ENCODE data around the gene KCNAB1. TPM values are rescaled to one million over a fixed set of nuclear protein-coding genes. Genes with fewer than 3 reads are reported as not detected.
"Not testable (repeated sequence)": the region's sequence is repeated elsewhere in the genome, so short reads cannot be mapped to it uniquely, and the experiment has no call there.

The KCNAB1 gene
- total and polyA plus RNA-seq, 4 donors: 8.9 to 45.8 (median 17.8) TPM

- intact Hi-C loops (cut with DNase I): no loop called here
- peaks cover 4 to 8% of the 10 kb centered on the region in 2 donors for H3K4me1 ChIP-seq (ENCODE audit: control insufficient read depth in 1 of 2, insufficient read depth in 2 of 2, low read length in 2 of 2)
- no peak for ATAC-seq (ENCODE audit: low FRiP score)
Measured at GRCh38 chr3:156131799-156132198, 11.4 kb downstream of the KCNAB1 start.

GRCh38 chr3:156132313-156132712 lies 11.9 kb downstream of the KCNAB1 start:
- intact Hi-C loops (cut with DNase I): no loop called here
- H3K4me1 ChIP-seq (ENCODE audit: control insufficient read depth in 1 of 2, insufficient read depth in 2 of 2, low read length in 2 of 2): peaks cover 4 to 8% of the 10 kb centered on the region in 2 donors
- ATAC-seq (ENCODE audit: low FRiP score): peak; percentile 26

More at GRCh38 chr3:156131799-156132198, 11.4 kb downstream of the KCNAB1 start:
- Histone ChIP-seq H3K9me3 (ENCODE audit: control insufficient read depth, low read length) (no peaks in the 10 kb centered on the region), H3K4me3 (ENCODE audit: low read length in 2 of 2) (no peak overlapping the region), H3K27me3 (ENCODE audit: control insufficient read depth in 1 of 2, insufficient read depth in 2 of 2, low read length in 1 of 2) (no peaks in the 10 kb centered on the region), H3K36me3 (ENCODE audit: control insufficient read depth in 1 of 2, insufficient read depth in 2 of 2, low read length in 1 of 2) (no peaks in the 10 kb centered on the region), H3K27ac (ENCODE audit: low read depth in 1 of 2, low read length in 2 of 2) (peak overlapping the region in 1 of 2 donors; percentile 77)
- no peak for DNase-seq

GRCh38 chr3:156133076-156133475 lies 12.7 kb downstream of the KCNAB1 start:
- H3K4me1 ChIP-seq (ENCODE audit: control insufficient read depth in 1 of 2, insufficient read depth in 2 of 2, low read length in 2 of 2): peaks cover 4 to 10% of the 10 kb centered on the region in 2 donors
- intact Hi-C loops (cut with DNase I): no loop called here
- no peak overlapping the region for H3K27ac ChIP-seq (ENCODE audit: low read depth in 1 of 2, low read length in 2 of 2)
- no peak overlapping the region for H3K4me3 ChIP-seq (ENCODE audit: low read length in 2 of 2)
- H3K9me3 ChIP-seq (ENCODE audit: control insufficient read depth, low read length): no peaks in the 10 kb centered on the region
- ATAC-seq (ENCODE audit: low FRiP score): no peak
- WGBS, 2 donors: 3 to 11% methylated on average over 1 of the region's 1 CpG
- DNase-seq: no peak
- H3K36me3 ChIP-seq (ENCODE audit: control insufficient read depth in 1 of 2, insufficient read depth in 2 of 2, low read length in 1 of 2): no peaks in the 10 kb centered on the region
- H3K27me3 ChIP-seq (ENCODE audit: control insufficient read depth in 1 of 2, insufficient read depth in 2 of 2, low read length in 1 of 2): no peaks in the 10 kb centered on the region

More at GRCh38 chr3:156132313-156132712, 11.9 kb downstream of the KCNAB1 start:
- Histone ChIP-seq H3K9me3 (ENCODE audit: control insufficient read depth, low read length) (no peaks in the 10 kb centered on the region), H3K36me3 (ENCODE audit: control insufficient read depth in 1 of 2, insufficient read depth in 2 of 2, low read length in 1 of 2) (no peaks in the 10 kb centered on the region), H3K27ac (ENCODE audit: low read depth in 1 of 2, low read length in 2 of 2) (no peak overlapping the region), H3K27me3 (ENCODE audit: control insufficient read depth in 1 of 2, insufficient read depth in 2 of 2, low read length in 1 of 2) (no peaks in the 10 kb centered on the region), H3K4me3 (ENCODE audit: low read length in 2 of 2) (no peak overlapping the region)
- 0 to 16% methylated on average over 1 of the region's 1 CpG for WGBS, 2 donors
- DNase-seq: no peak

- Histone ChIP-seq H3K4me3 (ENCODE audit: low read length in 2 of 2) (no peak overlapping the region), H3K27me3 (ENCODE audit: control insufficient read depth in 1 of 2, insufficient read depth in 2 of 2, low read length in 1 of 2) (no peaks in the 10 kb centered on the region), H3K4me1 (ENCODE audit: control insufficient read depth in 1 of 2, insufficient read depth in 2 of 2, low read length in 2 of 2) (peaks cover 4 to 7% of the 10 kb centered on the region in 2 donors), H3K27ac (ENCODE audit: low read depth in 1 of 2, low read length in 2 of 2) (no peak overlapping the region), H3K36me3 (ENCODE audit: control insufficient read depth in 1 of 2, insufficient read depth in 2 of 2, low read length in 1 of 2) (no peaks in the 10 kb centered on the region), H3K9me3 (ENCODE audit: control insufficient read depth, low read length) (no peaks in the 10 kb centered on the region)
- DNase-seq (no peak), ATAC-seq (ENCODE audit: low FRiP score) (no peak)
- WGBS, 2 donors: 75 to 83% methylated on average over 2 of the region's 2 CpGs
- intact Hi-C loops (cut with DNase I): loop anchor here in 1 of 2 donors (5.0 kb wide), 1 partner anchor 89 kb away; no protein-coding TSS in a partner anchor
Measured at GRCh38 chr3:156135921-156136638, 15.7 kb downstream of the KCNAB1 start.

GRCh38 chr3:156137397-156137796 lies 17.0 kb downstream of the KCNAB1 start:
- H3K9me3 ChIP-seq (ENCODE audit: control insufficient read depth, low read length); H3K36me3 ChIP-seq (ENCODE audit: control insufficient read depth in 1 of 2, insufficient read depth in 2 of 2, low read length in 1 of 2); ATAC-seq (ENCODE audit: low FRiP score); DNase-seq; H3K4me1 ChIP-seq (ENCODE audit: control insufficient read depth in 1 of 2, insufficient read depth in 2 of 2, low read length in 2 of 2); H3K27me3 ChIP-seq (ENCODE audit: control insufficient read depth in 1 of 2, insufficient read depth in 2 of 2, low read length in 1 of 2); H3K27ac ChIP-seq (ENCODE audit: low read depth in 1 of 2, low read length in 2 of 2); H3K4me3 ChIP-seq (ENCODE audit: low read length in 2 of 2): not testable (repeated sequence)
- 32 to 33% methylated on average over 6 to 8 of the region's 8 CpGs for WGBS, 2 donors
- intact Hi-C loops (cut with DNase I): loop anchor here in 1 of 2 donors (5.0 kb wide), 1 partner anchor 90 kb away; no protein-coding TSS in a partner anchor

GRCh38 chr3:156140001-156140595 lies 19.7 kb downstream of the KCNAB1 start:
- intact Hi-C loops (cut with DNase I): loop anchor here in 1 of 2 donors (5.0 to 10.0 kb wide), 2 partner anchors 33 to 535 kb away; partner anchors contain the start of gene TIPARP
- 49 to 65% methylated on average over 3 of the region's 3 CpGs for WGBS, 2 donors
- DNase-seq: no peak
- no peaks in the 10 kb centered on the region for H3K27me3 ChIP-seq (ENCODE audit: control insufficient read depth in 1 of 2, insufficient read depth in 2 of 2, low read length in 1 of 2)
- ATAC-seq (ENCODE audit: low FRiP score): no peak
- H3K4me1 ChIP-seq (ENCODE audit: control insufficient read depth in 1 of 2, insufficient read depth in 2 of 2, low read length in 2 of 2): peaks cover under 1 to 4% of the 10 kb centered on the region in 2 donors
- H3K36me3 ChIP-seq (ENCODE audit: control insufficient read depth in 1 of 2, insufficient read depth in 2 of 2, low read length in 1 of 2): no peaks in the 10 kb centered on the region
- H3K4me3 ChIP-seq (ENCODE audit: low read length in 2 of 2): no peak overlapping the region
- no peak overlapping the region for H3K27ac ChIP-seq (ENCODE audit: low read depth in 1 of 2, low read length in 2 of 2)
- no peaks in the 10 kb centered on the region for H3K9me3 ChIP-seq (ENCODE audit: control insufficient read depth, low read length)

GRCh38 chr3:156142702-156143101 lies 22.3 kb downstream of the KCNAB1 start:
- ATAC-seq (ENCODE audit: low FRiP score) (peak; percentile 75), DNase-seq (no peak)
- H3K27ac ChIP-seq (ENCODE audit: low read depth in 1 of 2, low read length in 2 of 2): peak overlapping the region; percentile 74 to 90
- H3K27me3 ChIP-seq (ENCODE audit: control insufficient read depth in 1 of 2, insufficient read depth in 2 of 2, low read length in 1 of 2): no peaks in the 10 kb centered on the region
- 5 to 10% methylated on average over 2 of the region's 2 CpGs for WGBS, 2 donors
- intact Hi-C loops (cut with DNase I): loop anchor here in 1 of 2 donors (5.0 to 10.0 kb wide), 2 partner anchors 35 to 532 kb away; partner anchors contain the start of gene TIPARP
- H3K36me3 ChIP-seq (ENCODE audit: control insufficient read depth in 1 of 2, insufficient read depth in 2 of 2, low read length in 1 of 2): no peaks in the 10 kb centered on the region
- peaks cover 5% of the 10 kb centered on the region in 2 donors for H3K4me1 ChIP-seq (ENCODE audit: control insufficient read depth in 1 of 2, insufficient read depth in 2 of 2, low read length in 2 of 2)
- H3K9me3 ChIP-seq (ENCODE audit: control insufficient read depth, low read length): no peaks in the 10 kb centered on the region
- peak overlapping the region in 1 of 2 donors; percentile 79 for H3K4me3 ChIP-seq (ENCODE audit: low read length in 2 of 2)

- DNase-seq: no peak
- WGBS, 2 donors: 10 to 21% methylated on average over 8 of the region's 8 CpGs
- peak; percentile 15 for ATAC-seq (ENCODE audit: low FRiP score)
- Histone ChIP-seq H3K36me3 (ENCODE audit: control insufficient read depth in 1 of 2, insufficient read depth in 2 of 2, low read length in 1 of 2) (no peaks in the 10 kb centered on the region), H3K9me3 (ENCODE audit: control insufficient read depth, low read length) (no peaks in the 10 kb centered on the region), H3K27ac (ENCODE audit: low read depth in 1 of 2, low read length in 2 of 2) (peak overlapping the region; percentile 74 to 90), H3K27me3 (ENCODE audit: control insufficient read depth in 1 of 2, insufficient read depth in 2 of 2, low read length in 1 of 2) (no peaks in the 10 kb centered on the region), H3K4me1 (ENCODE audit: control insufficient read depth in 1 of 2, insufficient read depth in 2 of 2, low read length in 2 of 2) (peaks cover 2 to 9% of the 10 kb centered on the region in 2 donors), H3K4me3 (ENCODE audit: low read length in 2 of 2) (peak overlapping the region; percentile 26 to 79)
- intact Hi-C loops (cut with DNase I): loop anchor here in 1 of 2 donors (5.0 to 10.0 kb wide), 2 partner anchors 36 to 532 kb away; partner anchors contain the start of gene TIPARP
Measured at GRCh38 chr3:156143136-156143535, 22.8 kb downstream of the KCNAB1 start.

Measured in aorta (tissue), 5 donors.